GM06990 (cell line): Measurements from ENCODE around the gene ANXA8L1.
"Not testable (repeated sequence)": the region's sequence is repeated elsewhere in the genome, so short reads cannot be mapped to it uniquely, and the experiment has no call there.

Experiments used
- DNase-seq: peaks from one replicate; pipeline ENCODE4 v3.0.0-alpha.2; 2011; ENCODE audit not compliant: insufficient read length; ENCODE audit errors: extremely low read depth
- H3K27me3 ChIP-seq: replicated peaks from 2 replicates; pipeline ENCODE4 v1.6.0; 2011; ENCODE audit warnings: low read length; ENCODE audit not compliant: control insufficient read depth, insufficient read depth
- H3K36me3 ChIP-seq: 2 replicates; pipeline ENCODE4 v1.5.1; 2011; ENCODE audit warnings: low read length; ENCODE audit not compliant: control insufficient read depth, insufficient read depth
- H3K4me3 ChIP-seq: replicated peaks from 2 replicates; pipeline ENCODE4 v1.5.1; 2011; ENCODE audit warnings: low read depth, mild to moderate bottlenecking, control low read depth, low read length

ANXA8L1 gene

GRCh38 chr10:46391422-46391821 lies 15.8 kb downstream of the ANXA8L1 start:
- not testable (repeated sequence) for H3K27me3 ChIP-seq, DNase-seq, H3K36me3 ChIP-seq, H3K4me3 ChIP-seq

- DNase-seq, H3K4me3 ChIP-seq, H3K36me3 ChIP-seq, H3K27me3 ChIP-seq: not testable (repeated sequence)
Observed at GRCh38 chr10:46396441-46397279, 21.1 kb downstream of the ANXA8L1 start.

GRCh38 chr10:46397767-46398166 lies 22.2 kb downstream of the ANXA8L1 start:
- DNase-seq, H3K36me3 ChIP-seq, H3K4me3 ChIP-seq, H3K27me3 ChIP-seq: not testable (repeated sequence)

DNA sequence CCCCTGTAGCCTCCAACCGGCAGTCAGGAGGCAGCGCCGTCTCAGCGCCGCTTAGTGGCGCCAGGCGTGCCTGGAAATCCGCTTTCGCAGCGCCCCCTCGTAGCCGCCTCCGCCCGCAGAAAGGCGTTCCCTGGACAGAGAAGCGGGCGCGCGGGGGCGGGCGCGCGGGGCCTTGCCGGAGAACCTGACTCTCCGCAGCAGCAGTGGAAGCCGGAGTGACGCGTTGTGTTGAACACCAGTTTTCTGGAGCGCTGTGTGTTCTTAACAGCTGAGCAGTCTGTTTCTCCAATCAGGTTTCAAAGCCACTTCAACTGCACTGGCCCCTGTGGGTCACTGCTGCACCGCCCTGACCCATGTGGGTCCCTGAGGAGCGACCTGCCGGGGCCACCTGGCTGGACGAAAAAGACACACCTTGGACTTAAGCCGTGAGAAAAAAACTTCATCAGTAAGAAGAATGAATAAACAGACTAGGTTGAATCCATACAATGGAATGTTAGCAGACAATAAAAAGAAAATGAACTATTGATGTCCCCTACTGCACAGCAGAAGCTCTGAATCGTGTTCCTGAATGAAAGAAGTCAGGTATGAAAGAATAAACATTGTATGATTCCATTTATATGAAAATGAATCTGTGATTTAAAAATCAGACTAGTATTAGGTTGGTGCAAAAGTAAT lies 22.8 kb downstream of the ANXA8L1 start:
- H3K4me3 ChIP-seq, H3K27me3 ChIP-seq, DNase-seq, H3K36me3 ChIP-seq: not testable (repeated sequence)

- not testable (repeated sequence) for DNase-seq, H3K27me3 ChIP-seq, H3K4me3 ChIP-seq, H3K36me3 ChIP-seq
Observed at GRCh38 chr10:46409556-46409955, 34.0 kb downstream of the ANXA8L1 start.

DNA sequence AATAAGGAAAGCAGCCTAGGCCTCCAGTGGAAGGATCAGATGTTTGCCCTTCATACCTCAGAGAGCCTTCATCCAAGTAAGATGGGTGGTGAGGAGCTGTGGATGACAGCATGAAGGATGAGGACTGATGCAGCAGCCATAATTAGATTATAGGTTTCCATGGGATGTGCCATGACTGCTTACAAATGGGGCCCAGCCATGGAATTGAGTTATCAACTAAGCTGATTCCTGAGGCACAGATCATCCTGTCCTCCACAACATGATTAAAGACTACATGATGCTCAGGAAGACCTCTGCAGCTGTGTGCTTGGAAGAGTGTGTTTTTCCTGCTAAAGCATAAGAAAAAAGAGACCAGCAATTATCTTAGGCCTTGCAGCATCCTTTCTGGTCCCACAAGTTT lies 35.5 kb downstream of the ANXA8L1 start:
- DNase-seq, H3K4me3 ChIP-seq, H3K27me3 ChIP-seq, H3K36me3 ChIP-seq: not testable (repeated sequence)

DNA sequence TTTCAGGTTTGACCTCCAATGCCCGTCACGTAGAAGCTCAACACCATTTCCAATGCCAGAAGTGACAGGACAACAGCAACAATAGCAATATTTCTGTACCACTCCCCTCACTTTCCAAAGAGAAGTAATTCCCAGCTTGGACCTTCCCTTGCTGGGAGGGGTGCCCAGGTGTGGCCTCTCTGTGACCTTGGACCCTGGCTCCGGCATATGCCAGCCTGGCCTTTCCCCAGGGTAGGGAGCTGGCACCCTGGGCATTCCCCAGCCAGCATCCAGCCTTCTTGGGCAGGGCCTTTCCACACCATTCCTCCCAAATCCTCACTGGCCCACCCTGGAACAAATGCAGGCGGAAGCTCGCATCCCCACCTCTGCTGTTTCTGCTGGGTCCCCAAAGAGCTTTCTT lies 37.1 kb downstream of the ANXA8L1 start:
- not testable (repeated sequence) for H3K4me3 ChIP-seq, H3K36me3 ChIP-seq, H3K27me3 ChIP-seq, DNase-seq

- not testable (repeated sequence) for H3K27me3 ChIP-seq, H3K36me3 ChIP-seq, DNase-seq, H3K4me3 ChIP-seq
Observed at GRCh38 chr10:46415291-46415690, 39.7 kb downstream of the ANXA8L1 start.

- H3K27me3 ChIP-seq, DNase-seq, H3K4me3 ChIP-seq, H3K36me3 ChIP-seq: not testable (repeated sequence)
Observed at GRCh38 chr10:46418283-46418682, 42.7 kb downstream of the ANXA8L1 start.

GRCh38 chr10:46419570-46420379 lies 44.2 kb downstream of the ANXA8L1 start:
- H3K4me3 ChIP-seq, DNase-seq, H3K27me3 ChIP-seq, H3K36me3 ChIP-seq: not testable (repeated sequence)

- not testable (repeated sequence) for H3K27me3 ChIP-seq, H3K36me3 ChIP-seq, H3K4me3 ChIP-seq, DNase-seq
Observed at GRCh38 chr10:46423550-46423949, 48.0 kb downstream of the ANXA8L1 start.

- not testable (repeated sequence) for H3K27me3 ChIP-seq, DNase-seq, H3K36me3 ChIP-seq, H3K4me3 ChIP-seq
Observed at GRCh38 chr10:46440942-46441341, 65.4 kb downstream of the ANXA8L1 start.
